HCT116 (cell line): ENCODE results near the gene HS6ST3. TPM values are rescaled to one million over a fixed set of nuclear protein-coding genes. Genes with fewer than 3 reads are reported as not detected.

Source experiments
- ATAC-seq: fragments of 200-7000 bp; cut with Tn5 transposase; 2 replicates; pipeline ENCODE4 v1.9.1; 2020; ENCODE audit warnings: mild to moderate bottlenecking, moderate library complexity
- BruUV-seq: library from RNA; stranded (reverse); fragments of 400-500 nt; replicated peaks from 2 replicates; lab custom pipeline; 2021; lab: Mats Ljungman, UMichigan
- CTCF ChIA-PET: fragments of 300-600 bp; sonication (Branson Sonifier 250); formaldehyde crosslinking; loops from one replicate; lab custom pipeline; 2021; ENCODE audit warnings: antibody characterized with exemption; lab: Charles Lee
- POLR2A ChIA-PET: fragments of 300-600, 350-600 bp; sonication (Branson Sonifier 250); formaldehyde crosslinking; loops from one replicate; lab custom pipeline; 2021; ENCODE audit warnings: antibody characterized with exemption; lab: Charles Lee
- RAD21 ChIA-PET, 2 experiments: fragments of 300-600 bp; sonication (Branson Sonifier 250); formaldehyde crosslinking; loops; one replicate each; lab custom pipeline; 2023; ENCODE audit warnings: low total read pairs in 2 of 2; ENCODE audit not compliant: uncharacterized antibody in 2 of 2, unreplicated experiment in 2 of 2, low non-redundant PET in 1 of 2; lab: Charles Lee
- DNase-seq: peaks from one replicate; pipeline ENCODE4 v3.0.0-alpha.2; 2010; ENCODE audit warnings: low read depth, low spot score
- H2AFZ ChIP-seq: fragments of 200-600 bp; shearing (Covaris generic), sonication (generic); 2 replicates; pipeline ENCODE4 v1.6.1; 2017; ENCODE audit warnings: low read depth, mixed run types, mixed read lengths, antibody characterized with exemption, low read length; ENCODE audit not compliant: poor library complexity, severe bottlenecking
- H3K27ac ChIP-seq: 2 replicates; pipeline ENCODE4 v1.5.1; 2012; ENCODE audit warnings: low read depth, low read length
- H3K27me3 ChIP-seq: fragments of 200-600 bp; sonication (generic); 2 replicates; pipeline ENCODE4 v1.6.1; 2016; ENCODE audit warnings: mixed run types, low read length, mixed read lengths; ENCODE audit not compliant: insufficient read depth
- H3K36me3 ChIP-seq, 2 experiments: fragments of 200-500 bp in 1 of 2; fragments of 200-600 bp in 1 of 2; sonication (Bioruptor generic) in 1 of 2; sonication (generic) in 1 of 2; 2 replicates each; pipeline versions ENCODE4 v1.5.1 to v1.6.1; 2014 to 2016; ENCODE audit warnings: low read length in 2 of 2, inconsistent platforms in 1 of 2, mixed read lengths in 1 of 2, mixed run types in 1 of 2; ENCODE audit not compliant: insufficient read depth in 2 of 2, control insufficient read depth in 1 of 2
- H3K4me1 ChIP-seq, 2 experiments: fragments of 200-600 bp in 1 of 2; sonication (generic) in 1 of 2; 2 replicates each; pipeline versions ENCODE4 v1.5.1 to v1.6.1; 2012 to 2017; ENCODE audit warnings: low read length in 2 of 2, inconsistent platforms in 1 of 2, mild to moderate bottlenecking in 1 of 2, mixed read lengths in 1 of 2, mixed run types in 1 of 2, moderate library complexity in 1 of 2; ENCODE audit not compliant: insufficient read depth in 2 of 2, control insufficient read depth in 1 of 2
- H3K4me2 ChIP-seq: fragments of 200-600 bp; sonication (generic); 2 replicates; pipeline ENCODE4 v1.6.1; 2017; ENCODE audit warnings: mixed run types, low read length, mixed read lengths
- H3K4me3 ChIP-seq, 2 experiments: fragments of 200-600 bp in 1 of 2; sonication (generic) in 1 of 2; replicated peaks in 1 of 2; 2 replicates each; pipeline ENCODE4 v1.5.1; 2011 to 2016; ENCODE audit warnings: low read length in 2 of 2, control low read depth in 1 of 2, low read depth in 1 of 2, mild to moderate bottlenecking in 1 of 2, mixed read lengths in 1 of 2, mixed run types in 1 of 2
- H3K79me2 ChIP-seq: fragments of 200-600 bp; sonication (generic); 2 replicates; pipeline ENCODE4 v1.6.1; 2017; ENCODE audit warnings: mild to moderate bottlenecking, mixed run types, low read length, moderate library complexity, mixed read lengths; ENCODE audit not compliant: insufficient read depth
- H3K9ac ChIP-seq: fragments of 200-600 bp; sonication (generic); 2 replicates; pipeline ENCODE4 v1.6.1; 2016; ENCODE audit warnings: low read length, mixed read lengths
- H3K9me2 ChIP-seq: fragments of 200-600 bp; sonication (generic), shearing (Covaris generic); 2 replicates; pipeline ENCODE4 v1.6.1; 2017; ENCODE audit warnings: mixed run types, mild to moderate bottlenecking, moderate library complexity; ENCODE audit not compliant: insufficient read depth
- H3K9me3 ChIP-seq, 2 experiments: fragments of 200-500 bp in 1 of 2; fragments of 200-600 bp in 1 of 2; sonication (Bioruptor generic) in 1 of 2; sonication (generic) in 1 of 2; 2 replicates each; pipeline ENCODE4 v1.6.1; 2014 to 2017; ENCODE audit warnings: low read length in 2 of 2, mixed read lengths in 2 of 2, inconsistent platforms in 1 of 2, low read depth in 1 of 2, mild to moderate bottlenecking in 1 of 2, mixed run types in 1 of 2, moderate library complexity in 1 of 2; ENCODE audit not compliant: control insufficient read depth in 1 of 2, insufficient read depth in 1 of 2
- H4K20me1 ChIP-seq: fragments of 200-600 bp; sonication (generic), shearing (Covaris generic); 2 replicates; pipeline ENCODE4 v1.6.1; 2017; ENCODE audit warnings: mixed run types, mild to moderate bottlenecking, moderate library complexity; ENCODE audit not compliant: insufficient read depth
- EGR1 ChIP-seq: IDR thresholded peaks from 2 replicates; pipeline ENCODE4 v1.6.1; 2012; ENCODE audit warnings: low read depth
- ELF1 ChIP-seq: IDR thresholded peaks from 2 replicates; pipeline ENCODE4 v1.6.1; 2012; ENCODE audit warnings: low read depth, borderline replicate concordance
- MAX ChIP-seq: IDR thresholded peaks from 2 replicates; pipeline ENCODE4 v1.6.1; 2012
- POLR2A ChIP-seq: IDR thresholded peaks from 2 replicates; pipeline ENCODE4 v1.7.0; 2011; ENCODE audit warnings: borderline replicate concordance; ENCODE audit not compliant: insufficient read depth, insufficient read length; ENCODE audit errors: extremely low read depth
- POLR2AphosphoS5 ChIP-seq: IDR thresholded peaks from 2 replicates; pipeline ENCODE4 v1.6.1; 2011; ENCODE audit warnings: mild to moderate bottlenecking, low read depth, low read length, moderate library complexity
- REST ChIP-seq: IDR thresholded peaks from 2 replicates; pipeline ENCODE4 v1.6.1; 2012; ENCODE audit warnings: low read depth
- TCF7L2 ChIP-seq: IDR thresholded peaks from 2 replicates; pipeline ENCODE4 v1.7.0; 2011; ENCODE audit warnings: borderline replicate concordance, inconsistent platforms; ENCODE audit not compliant: insufficient read depth, insufficient read length; ENCODE audit errors: extremely low read depth
- YY1 ChIP-seq: IDR thresholded peaks from 2 replicates; pipeline ENCODE4 v1.6.1; 2011; ENCODE audit warnings: low read length, low read depth, moderate library complexity, mild to moderate bottlenecking; ENCODE audit not compliant: insufficient replicate concordance; ENCODE audit errors: extremely low read depth
- ZNF274 ChIP-seq: fragments of 200-500 bp; sonication (Bioruptor generic); IDR thresholded peaks from 2 replicates; pipeline ENCODE4 v1.6.1; 2014; ENCODE audit warnings: mild to moderate bottlenecking, low read depth, low read length, inconsistent platforms
- intact Hi-C: fragments of 100-400 bp; cut with micrococcal nuclease; formaldehyde crosslinking; loops from 2 replicates; pipeline ENCODE4 v1.10.0; 2022
- total RNA-seq: library from RNA; stranded (reverse); gene quantifications from one replicate; pipeline ENCODE4 v1.2.1, GENCODE V29; 2021; ENCODE audit not compliant: unreplicated experiment

The HS6ST3 gene
- total RNA-seq, 1 experiment from 2014 or later: 0.10 TPM

GRCh38 chr13:96581741-96582140 lies 491.8 kb downstream of the HS6ST3 start:
- ATAC-seq (no peak), DNase-seq (no peak)
- H3K27ac ChIP-seq: no peak overlapping the region
- no peaks in the 10 kb centered on the region for H3K9me2 ChIP-seq
- no peak overlapping the region for H2AFZ ChIP-seq
- H3K27me3 ChIP-seq: no peaks in the 10 kb centered on the region
- no TSS peak for BruUV-seq
- no peaks in the 10 kb centered on the region for H3K9me3 ChIP-seq
- no peaks in the 10 kb centered on the region for H3K79me2 ChIP-seq
- ChIA-PET CTCF (no interaction called here), POLR2A (no interaction called here), RAD21 (no interaction called here)
- no peak overlapping the region for H3K9ac ChIP-seq
- H3K4me1 ChIP-seq: no peaks in the 10 kb centered on the region
- intact Hi-C loops: no loop called here
- H3K4me2 ChIP-seq: no peak overlapping the region
- H4K20me1 ChIP-seq: no peaks in the 10 kb centered on the region
- H3K4me3 ChIP-seq: no peak overlapping the region
- no peaks in the 10 kb centered on the region for H3K36me3 ChIP-seq
- TF ChIP-seq YY1 (no peak), POLR2AphosphoS5 (no peak), ELF1 (no peak), ZNF274 (no peak), MAX (no peak), TCF7L2 (no peak), POLR2A (no peak), REST (no peak), EGR1 (no peak)
